ENCODE data around the gene MCTP1. TPM values are rescaled to one million over a fixed set of nuclear protein-coding genes. Genes with fewer than 3 reads are reported as not detected.

The MCTP1 gene
- total and polyA plus RNA-seq, 2 of the 8 experiments (the other 6 are each of a cell fraction or from before 2014, with no cell fraction given): 0.56 to 3.4 TPM

DNA sequence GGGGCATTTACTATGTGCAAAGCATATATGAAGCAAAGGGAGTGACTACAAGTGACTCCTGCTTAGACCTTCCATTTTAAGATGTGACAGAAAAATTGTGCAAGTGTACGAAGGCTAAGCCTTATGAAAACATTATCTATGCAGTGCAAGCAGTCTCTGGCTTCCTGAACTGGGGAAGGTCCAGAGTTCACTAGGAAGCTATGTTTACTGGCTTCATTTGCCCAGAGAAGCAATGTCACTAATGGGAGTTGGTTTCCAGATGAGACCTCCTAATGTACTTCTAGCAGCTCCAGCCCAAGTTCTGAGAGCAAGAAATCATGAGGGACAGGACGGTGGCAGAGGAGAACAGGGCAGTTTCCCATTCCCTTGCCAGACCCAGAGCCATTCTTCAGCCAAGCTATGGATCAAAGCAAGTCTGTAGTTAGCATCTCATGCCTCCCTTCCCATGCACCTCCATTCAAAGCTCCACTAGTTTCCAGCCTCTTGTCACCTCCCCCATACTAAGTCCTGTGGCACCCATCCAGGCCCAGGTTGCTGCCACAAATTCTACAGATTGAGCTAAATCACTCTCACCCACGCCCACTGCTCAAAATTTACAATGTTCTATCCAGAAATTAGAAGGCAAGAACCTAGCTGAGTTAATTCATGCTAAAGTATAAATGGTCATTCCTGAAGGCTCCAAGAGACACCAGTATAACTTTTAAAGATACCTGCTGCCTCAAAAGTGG is 21.8 kb downstream of the MCTP1 start:
- no peaks in the 10 kb centered on the region for H3K79me1 ChIP-seq (ENCODE audit: low read depth, low read length)
- no peak overlapping the region for H2AK5ac ChIP-seq (ENCODE audit: low read depth, low read length)
- no peak overlapping the region for H3K27ac ChIP-seq (ENCODE audit: low read depth, low read length)
- no peak for FAIRE-seq
- H3K79me2 ChIP-seq (ENCODE audit: control insufficient read depth in 1 of 2, insufficient read depth in 2 of 2, low read length in 2 of 2): no peaks in the 10 kb centered on the region
- no peak overlapping the region for H4K91ac ChIP-seq (replicated peaks; ENCODE audit: insufficient read length, low read length)
- no peak overlapping the region for H3K4me3 ChIP-seq (ENCODE audit: extremely low read depth in 1 of 4, insufficient read depth in 2 of 4, low read depth in 3 of 4, low read length in 4 of 4)
- no peaks in the 10 kb centered on the region for H3K4me1 ChIP-seq (replicated peaks in 1 of 4; ENCODE audit: control insufficient read depth in 3 of 4, insufficient read depth in 4 of 4, low read length in 3 of 4)
- no peak overlapping the region for H3K18ac ChIP-seq (ENCODE audit: extremely low read depth, low read length)
- H4K8ac ChIP-seq (ENCODE audit: extremely low read depth, insufficient read depth, low read length): no peak overlapping the region
- H2BK15ac ChIP-seq (ENCODE audit: low read length): no peak overlapping the region
- H2BK5ac ChIP-seq (ENCODE audit: low read depth, low read length): no peak overlapping the region
- DNase-seq (ENCODE audit: low read depth in 1 of 2, low spot score in 2 of 2): no peak
- no peak overlapping the region for H3K56ac ChIP-seq (replicated peaks; ENCODE audit: insufficient read length, low read depth, low read length)
- CTCF ChIA-PET (ENCODE audit: partially characterized antibody): interaction anchor here (0.5 to 3.8 kb wide), 4 partner anchors 12 to 613 kb away, joined by 3 to 20 read pairs (median 7); no protein-coding TSS in a partner anchor
- POLR2A ChIA-PET (ENCODE audit: partially characterized antibody): no interaction called here
- no peak overlapping the region for H3K9ac ChIP-seq (replicated peaks in 1 of 4; ENCODE audit: extremely low read depth in 1 of 4, low read depth in 3 of 4, low read length in 3 of 4)
- no peak overlapping the region for H2BK120ac ChIP-seq (replicated peaks; ENCODE audit: low read depth, low read length)
- no peaks in the 10 kb centered on the region for H3K23me2 ChIP-seq (ENCODE audit: low read depth, low read length)
- H3K4me2 ChIP-seq (ENCODE audit: insufficient read depth in 1 of 2, low read depth in 2 of 2, low read length in 2 of 2): no peak overlapping the region
- H2AFZ ChIP-seq (ENCODE audit: low read length): no peak overlapping the region
- no peak overlapping the region for H2BK12ac ChIP-seq (ENCODE audit: low read depth, low read length)
- no peaks in the 10 kb centered on the region for H4K20me1 ChIP-seq (replicated peaks in 1 of 2; ENCODE audit: control insufficient read depth in 1 of 2, insufficient read depth in 2 of 2, low read length in 2 of 2)
- H3K36me3 ChIP-seq (ENCODE audit: control insufficient read depth in 2 of 4, insufficient read depth in 4 of 4, low read length in 3 of 4): no peaks in the 10 kb centered on the region
- H3K4ac ChIP-seq (replicated peaks; ENCODE audit: insufficient read length, low read depth, low read length): no peak overlapping the region
- 90% methylated on average over 3 of the region's 3 CpGs; no CpG with 5 or more reads in 1 of the 2 experiments for WGBS, 2 experiments (ENCODE audit: extremely low coverage in 1 of 2, insufficient coverage in 1 of 2, insufficient read length in 1 of 2, insufficient replicate concordance in 2 of 2, low coverage in 1 of 2, low lambda C conversion rate in 2 of 2, missing lambda C conversion rate in 1 of 2)
- H3K9me3 ChIP-seq (ENCODE audit: insufficient read depth in 2 of 2, low read depth in 1 of 2, low read length in 1 of 2): no peaks in the 10 kb centered on the region
- H3K27me3 ChIP-seq (replicated peaks in 1 of 4; ENCODE audit: control insufficient read depth in 3 of 4, extremely low read depth in 1 of 4, insufficient read depth in 3 of 4, low read length in 3 of 4): no peaks in the 10 kb centered on the region
- H3K23ac ChIP-seq (ENCODE audit: insufficient read length): no peak overlapping the region
- H2BK20ac ChIP-seq (ENCODE audit: low read length): no peak overlapping the region
- H4K5ac ChIP-seq (ENCODE audit: insufficient read length, low read depth, low read length): no peak overlapping the region
- H3K14ac ChIP-seq (ENCODE audit: insufficient read length): no peak overlapping the region
- no peak for TF ChIP-seq CHD2 (IDR thresholded peaks at IDR 0.05; ENCODE audit: low read length)
- TF ChIP-seq RBBP5 (IDR thresholded peaks at IDR 0.05; ENCODE audit: borderline replicate concordance, low read depth, low read length): no peak
- no peak for TF ChIP-seq CBX8 (IDR thresholded peaks at IDR 0.05; ENCODE audit: borderline replicate concordance, low read depth, low read length)
- TF ChIP-seq, protein P1, sequence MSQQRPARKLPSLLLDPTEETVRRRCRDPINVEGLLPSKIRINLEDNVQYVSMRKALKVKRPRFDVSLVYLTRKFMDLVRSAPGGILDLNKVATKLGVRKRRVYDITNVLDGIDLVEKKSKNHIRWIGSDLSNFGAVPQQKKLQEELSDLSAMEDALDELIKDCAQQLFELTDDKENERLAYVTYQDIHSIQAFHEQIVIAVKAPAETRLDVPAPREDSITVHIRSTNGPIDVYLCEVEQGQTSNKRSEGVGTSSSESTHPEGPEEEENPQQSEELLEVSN (IDR thresholded peaks at IDR 0.05): no peak
- TF ChIP-seq SUZ12 (IDR thresholded peaks at IDR 0.05; ENCODE audit: low read length): no peak
- TF ChIP-seq SIRT6 (IDR thresholded peaks at IDR 0.05; ENCODE audit: low read length): no peak
- no peak for TF ChIP-seq BRCA1 (IDR thresholded peaks at IDR 0.05; ENCODE audit: low read depth, low read length)
- no peak for TF ChIP-seq HDAC6 (IDR thresholded peaks at IDR 0.05; ENCODE audit: low read depth, low read length)

Data from H1 (cell line).